Measurements from ENCODE around the gene MUTYH.
"Not testable (repeated sequence)": the region's sequence is repeated elsewhere in the genome, so short reads cannot be mapped to it uniquely, and the experiment has no call there.

Gene MUTYH

DNA sequence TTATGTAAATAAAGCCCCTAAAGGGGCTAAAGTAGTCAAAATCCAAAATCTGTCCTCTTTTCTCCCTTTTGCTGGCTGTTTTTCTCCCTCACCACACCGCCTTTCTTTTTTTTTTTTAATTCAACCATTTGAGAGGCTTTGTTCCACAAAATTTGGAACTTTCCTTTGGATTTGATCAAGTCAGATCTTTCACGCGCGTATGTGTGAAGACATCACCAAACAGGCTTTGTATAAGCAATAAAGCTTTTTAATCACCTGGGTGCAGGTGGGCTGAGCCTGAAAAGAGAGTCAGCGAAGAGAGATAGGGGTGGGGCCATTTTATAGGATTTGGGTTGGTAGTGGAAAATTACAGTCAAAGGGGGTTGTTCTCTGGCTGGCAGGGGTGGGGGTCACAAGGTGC, 18.8 kb downstream of the MUTYH start:
- DNase-seq (ENCODE audit: low read depth), result no peak

DNA sequence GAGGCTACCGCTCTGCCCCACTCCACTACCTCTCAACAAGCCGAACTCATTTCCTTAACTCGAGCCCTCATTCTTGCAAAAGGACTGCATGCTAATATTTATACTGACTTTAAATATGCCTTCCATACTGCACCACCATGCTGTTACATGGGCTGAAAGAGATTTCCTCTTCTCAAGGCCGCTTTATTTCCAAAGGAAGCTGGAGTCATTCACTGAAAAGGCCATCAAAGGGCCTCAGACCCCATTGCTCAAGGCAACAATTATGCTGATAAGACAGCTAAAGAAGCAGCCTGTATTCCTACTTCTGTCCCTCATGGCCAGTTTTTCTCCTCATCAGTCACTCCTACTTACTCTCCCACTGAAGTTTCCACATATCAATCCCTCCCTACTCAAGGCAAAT, 20.5 kb downstream of the MUTYH start:
- DNase-seq (ENCODE audit: low read depth), result no peak

DNA sequence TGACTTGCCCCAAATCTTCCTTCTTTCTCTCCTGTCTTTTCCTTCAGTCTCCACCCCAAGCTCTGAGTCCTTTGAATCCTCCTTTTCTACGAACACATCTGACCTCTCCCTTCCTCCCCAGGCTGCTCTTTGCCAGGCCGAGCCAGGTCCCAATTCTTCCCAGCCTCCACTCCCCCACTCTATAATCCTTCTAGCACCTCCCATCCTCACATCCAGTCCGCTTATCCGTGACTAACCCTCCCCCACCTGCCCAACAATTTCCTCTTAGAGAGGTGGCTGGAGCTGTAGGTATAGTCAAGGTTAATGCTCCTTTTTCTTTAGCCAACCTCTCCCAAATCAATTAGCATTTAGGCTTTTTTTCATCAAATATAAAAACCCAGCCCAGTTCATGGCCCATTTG, 23.1 kb downstream of the MUTYH start:
- no peak for DNase-seq (ENCODE audit: low read depth)

DNA sequence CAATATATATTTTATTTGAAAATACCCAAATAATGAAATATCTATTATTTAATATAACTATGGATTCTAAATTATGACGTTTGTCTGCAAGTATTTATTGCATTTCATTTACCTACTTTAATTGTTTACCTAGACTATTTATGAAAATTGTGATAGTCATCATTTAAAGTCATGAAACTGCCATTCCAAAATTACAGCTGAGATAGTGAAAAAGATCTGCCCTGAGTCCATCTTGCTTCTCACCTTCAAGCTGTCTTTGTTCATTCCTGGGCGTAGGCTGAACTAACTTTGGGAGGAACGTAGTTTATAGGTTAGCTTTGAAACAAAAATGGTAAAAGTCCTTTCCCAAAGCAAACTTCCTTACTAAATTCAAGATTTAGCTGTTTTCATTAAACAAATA, 26.0 kb downstream of the MUTYH start:
- no peak for DNase-seq (ENCODE audit: low read depth)

DNA sequence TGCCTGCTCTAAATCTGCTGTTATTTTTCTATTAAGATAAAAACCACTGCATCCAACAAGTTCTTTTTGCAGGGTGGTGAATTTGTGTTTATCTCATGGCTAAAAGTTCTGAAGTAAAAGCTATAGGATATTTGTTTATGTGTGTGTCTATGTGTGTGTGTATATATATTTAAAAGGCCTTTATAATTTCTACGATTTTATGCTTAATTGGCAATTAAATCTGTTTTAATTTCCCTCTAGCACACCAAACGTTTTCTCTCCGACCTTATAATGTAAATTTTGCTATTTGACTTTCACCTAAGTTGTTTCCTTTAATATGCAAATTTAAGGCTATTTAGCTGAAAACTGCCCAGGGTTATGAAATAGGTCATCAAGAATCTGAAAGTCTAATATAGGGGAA, 33.3 kb downstream of the MUTYH start:
- DNase-seq (ENCODE audit: low read depth), result no peak

DNA sequence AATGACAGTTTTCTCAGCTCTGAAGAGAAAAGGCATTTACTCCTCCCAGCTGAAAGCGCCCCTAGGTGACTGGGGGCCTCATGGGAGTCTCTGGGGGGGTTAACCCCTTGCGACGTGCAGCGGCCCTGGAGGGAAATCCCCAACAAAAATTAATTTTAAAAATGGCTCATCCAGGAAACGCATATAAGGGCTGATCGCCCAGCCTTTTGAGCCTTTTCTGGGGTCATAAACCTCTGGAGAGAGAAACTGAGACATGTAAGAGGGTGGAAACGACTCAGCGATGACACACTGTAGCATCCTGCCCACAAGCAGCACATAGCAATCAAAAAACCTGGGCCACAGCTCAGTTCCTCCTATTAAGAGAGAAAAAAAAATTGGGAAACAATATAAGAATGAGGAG, 33.9 kb downstream of the MUTYH start:
- no peak for DNase-seq (ENCODE audit: low read depth)

DNA sequence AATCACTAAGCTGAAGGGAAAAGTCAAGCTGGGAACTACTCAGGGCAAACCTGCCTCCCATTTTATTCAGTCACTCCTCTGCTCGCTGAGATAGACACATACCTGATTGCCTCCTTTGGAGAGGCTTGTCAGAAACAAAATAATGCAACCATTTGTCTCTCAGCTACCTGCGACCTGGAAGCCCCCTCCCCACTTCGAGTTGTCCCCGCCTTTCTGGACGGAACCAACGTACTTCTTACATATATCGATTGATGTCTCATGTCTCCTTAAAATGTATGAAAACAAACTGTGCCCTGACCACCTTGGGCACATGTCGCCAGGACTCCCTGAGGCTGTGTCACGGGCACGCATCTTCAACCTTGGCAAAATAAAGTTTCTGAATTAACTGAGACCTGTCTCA, 35.0 kb downstream of the MUTYH start:
- no peak for DNase-seq (ENCODE audit: low read depth)

DNA sequence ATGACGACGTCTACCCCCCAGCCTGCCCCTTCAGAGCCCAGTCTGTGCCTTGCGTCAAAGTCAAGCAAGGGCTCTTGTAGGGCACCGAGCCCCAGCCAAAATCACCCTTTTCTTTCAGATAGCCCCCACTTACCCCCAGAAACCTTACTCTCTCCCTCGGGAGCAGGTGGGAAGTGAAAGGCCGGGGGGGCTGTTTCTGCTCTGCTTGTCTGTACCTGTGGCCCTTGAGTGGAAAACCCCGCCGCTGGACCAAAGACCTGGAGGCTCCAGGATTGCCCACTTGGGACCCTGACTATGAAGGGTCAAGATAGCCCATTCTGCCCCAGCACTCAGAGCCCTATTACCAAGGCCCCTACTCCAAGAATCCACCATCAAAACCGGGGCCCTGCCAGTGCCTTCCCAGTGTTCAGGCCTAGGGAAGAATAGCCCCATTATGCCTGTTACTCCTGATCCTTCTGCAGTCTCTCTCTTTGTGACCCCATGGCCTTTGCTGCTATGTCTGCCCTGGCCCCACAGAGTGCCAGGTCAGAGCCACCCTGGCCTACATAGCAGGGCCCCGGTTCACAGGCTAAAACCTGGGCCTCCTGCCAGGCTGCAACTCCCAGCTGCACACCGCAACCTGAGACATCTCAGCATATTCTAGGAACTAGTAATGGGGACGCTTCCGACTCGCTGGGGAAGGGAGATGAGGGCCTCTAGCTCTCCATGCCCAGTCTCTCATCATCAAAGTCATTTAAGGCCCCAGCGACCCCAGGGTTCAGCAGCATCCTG, 35.7 kb downstream of the MUTYH start:
- DNase-seq (ENCODE audit: low read depth), result no peak

DNA sequence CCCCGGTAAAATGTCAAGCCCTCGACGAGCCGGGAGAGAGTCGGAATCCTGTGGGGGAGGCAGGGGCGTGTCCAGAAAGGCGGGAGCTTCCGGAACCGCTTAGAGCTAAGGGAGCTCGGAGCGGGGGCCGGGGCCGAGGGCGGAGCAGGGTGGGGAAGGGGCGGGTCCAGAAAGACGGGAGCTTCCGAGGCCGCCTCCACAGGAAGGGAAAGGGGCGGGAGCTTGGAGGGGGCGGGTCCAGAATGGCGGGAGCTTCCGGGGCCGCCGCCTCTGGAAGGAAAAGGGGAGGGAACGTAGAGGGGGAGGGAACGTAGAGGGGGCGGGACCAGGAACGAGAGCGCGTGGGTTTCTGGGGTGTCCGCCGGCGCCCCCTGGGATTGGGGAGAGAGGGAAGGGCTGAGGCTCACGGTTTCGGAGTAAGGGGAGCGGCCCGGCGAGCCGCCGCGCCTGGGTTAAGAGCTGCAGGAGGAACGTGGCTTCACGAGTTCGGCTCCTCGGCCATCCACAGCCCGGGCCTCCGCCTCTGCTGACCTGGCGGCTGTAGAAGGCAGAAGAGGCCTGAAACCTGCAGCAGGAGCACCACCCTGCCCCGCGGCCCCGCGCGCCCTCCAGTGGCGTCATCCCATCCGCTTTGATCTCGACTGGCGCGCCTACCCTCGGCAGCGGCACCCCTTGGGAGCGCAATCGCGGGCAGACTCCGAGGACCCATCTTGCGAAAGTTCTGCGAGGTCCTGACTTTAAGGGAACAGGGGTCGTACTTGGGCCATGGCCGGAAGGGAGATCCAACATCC, 36.5 kb downstream of the MUTYH start:
- DNase-seq (ENCODE audit: low read depth), result peak; percentile 85

DNA sequence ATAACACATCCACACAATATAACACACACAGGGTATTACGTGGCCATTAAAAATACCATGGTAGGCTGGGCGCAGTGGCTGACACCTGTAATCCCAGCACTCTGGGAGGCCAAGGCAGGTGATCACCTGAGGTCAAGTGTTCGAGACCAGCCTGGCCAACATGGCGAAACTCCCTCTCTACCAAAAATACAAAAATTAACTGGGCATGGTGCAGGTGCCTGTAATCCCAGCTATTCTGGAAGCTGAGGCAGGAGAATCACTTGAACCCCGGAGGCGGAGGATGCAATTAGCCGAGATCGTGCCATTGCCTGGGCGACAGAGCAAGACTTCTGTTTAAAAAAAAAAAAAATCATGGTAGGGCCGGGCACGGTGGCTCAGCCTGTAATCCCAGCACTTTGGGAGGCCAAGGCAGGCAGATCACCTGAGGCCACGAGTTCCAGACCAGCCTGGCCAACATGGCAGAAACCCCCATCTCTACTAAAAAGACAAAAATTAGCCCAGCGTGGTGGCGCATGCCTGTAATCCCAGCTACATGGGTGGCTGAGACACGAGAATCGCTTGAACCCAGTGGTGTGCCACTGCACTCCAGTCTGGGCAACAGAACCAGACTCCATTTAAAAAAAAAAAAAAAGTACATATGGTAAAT, 37.6 kb downstream of the MUTYH start:
- no peak for DNase-seq (ENCODE audit: low read depth)

DNA sequence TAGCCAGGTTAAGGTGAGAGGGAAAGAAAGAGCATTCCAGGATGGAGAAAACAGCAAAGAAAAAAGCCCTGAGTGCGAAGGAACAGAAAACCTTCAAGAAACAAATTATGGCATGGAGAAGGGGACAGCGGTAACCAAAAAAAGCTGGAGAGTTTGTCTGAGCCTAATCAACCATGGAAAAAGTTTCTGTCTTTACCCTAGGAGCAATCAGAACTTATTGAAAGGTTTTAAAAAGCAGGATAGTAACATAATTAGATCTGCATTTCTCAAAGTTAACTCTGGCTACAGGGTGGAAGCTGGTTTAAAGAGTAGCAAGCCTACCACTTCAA, 39.6 kb downstream of the MUTYH start:
- no peak for DNase-seq (ENCODE audit: low read depth)

DNA sequence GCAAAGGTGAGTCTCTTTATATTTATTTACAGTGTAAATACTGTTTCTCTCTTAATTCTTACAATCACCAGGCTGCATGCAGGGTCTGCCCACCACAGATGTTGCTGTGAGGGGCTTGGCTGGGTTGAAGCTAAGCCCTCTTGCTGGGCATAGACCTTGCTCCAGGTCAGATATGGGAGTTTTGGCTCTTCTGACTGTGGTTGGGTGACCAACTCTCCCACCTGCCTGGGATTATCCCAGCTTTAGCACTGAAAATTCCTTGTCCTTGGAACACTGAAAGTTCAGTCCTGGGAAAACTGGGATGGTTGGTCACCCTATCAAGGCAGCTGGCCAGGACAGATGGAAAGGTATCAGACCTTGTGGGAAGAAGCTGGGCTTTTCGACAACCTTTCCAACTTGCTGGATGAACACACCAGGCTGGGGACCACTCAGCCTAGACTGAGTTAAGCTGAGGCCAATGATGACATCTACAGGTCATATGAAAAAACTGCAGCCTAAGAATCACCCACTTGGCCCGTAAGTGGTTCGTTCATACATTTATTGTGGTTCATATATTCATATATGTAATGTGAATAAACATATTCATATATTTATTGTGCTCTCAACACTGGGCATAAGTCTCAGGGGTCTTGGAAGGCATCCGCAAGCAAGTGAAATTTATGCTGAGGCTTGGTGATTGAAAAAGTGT, 40.1 kb downstream of the MUTYH start:
- peak; percentile 50 for DNase-seq (ENCODE audit: low read depth)

DNA sequence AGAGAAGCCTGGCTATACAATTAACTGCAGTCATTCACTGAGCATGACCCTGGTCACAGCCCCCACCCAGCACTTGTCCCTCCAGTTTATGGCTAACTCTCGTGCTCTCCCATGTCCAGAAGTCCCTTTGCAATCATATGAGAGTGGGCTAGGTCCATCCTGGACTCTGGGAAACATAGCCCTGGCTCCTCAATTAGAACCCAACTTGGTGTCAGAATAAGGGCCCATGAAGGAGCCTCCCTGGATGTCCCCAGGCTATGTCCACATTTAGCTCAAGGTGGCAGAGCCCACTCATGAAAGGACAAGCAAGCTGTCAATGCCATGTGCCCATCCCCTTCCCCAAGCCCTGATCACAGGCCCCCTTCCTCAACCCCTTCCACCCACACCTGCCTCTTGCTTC, 40.9 kb downstream of the MUTYH start:
- DNase-seq (ENCODE audit: low read depth), result no peak

DNA sequence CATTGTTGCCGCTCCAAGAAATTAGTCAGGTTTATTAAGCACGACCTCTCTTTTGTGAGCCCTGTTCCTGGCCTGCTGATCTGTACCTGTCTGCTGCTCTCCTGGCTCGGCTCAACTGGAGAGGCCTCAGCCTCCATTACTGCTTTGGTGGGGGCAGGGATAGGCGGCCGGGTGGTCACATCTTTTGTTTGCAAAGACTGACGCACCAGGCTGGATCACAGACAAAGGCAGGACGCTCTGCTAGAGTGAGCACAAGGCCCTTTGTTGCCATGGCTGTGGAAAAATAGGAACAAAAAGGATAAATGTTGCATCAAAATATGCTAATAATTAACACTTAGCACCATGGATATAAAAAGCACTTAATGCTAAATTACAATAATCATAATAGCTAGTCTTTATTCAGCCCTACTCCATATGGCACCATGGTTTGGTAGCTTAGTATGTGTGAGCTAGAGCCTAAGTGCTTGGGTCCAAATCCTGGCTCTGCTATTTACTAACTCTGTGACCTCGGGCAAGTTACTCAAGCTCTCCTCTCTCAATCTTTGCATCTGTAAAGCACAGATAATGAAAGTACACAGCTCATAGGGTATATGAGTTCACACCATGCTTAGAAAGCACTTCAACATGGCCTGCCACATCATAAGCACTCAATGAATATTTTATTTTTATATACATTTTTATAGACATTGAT, 42.4 kb downstream of the MUTYH start:
- no peak for DNase-seq (ENCODE audit: low read depth)

DNA sequence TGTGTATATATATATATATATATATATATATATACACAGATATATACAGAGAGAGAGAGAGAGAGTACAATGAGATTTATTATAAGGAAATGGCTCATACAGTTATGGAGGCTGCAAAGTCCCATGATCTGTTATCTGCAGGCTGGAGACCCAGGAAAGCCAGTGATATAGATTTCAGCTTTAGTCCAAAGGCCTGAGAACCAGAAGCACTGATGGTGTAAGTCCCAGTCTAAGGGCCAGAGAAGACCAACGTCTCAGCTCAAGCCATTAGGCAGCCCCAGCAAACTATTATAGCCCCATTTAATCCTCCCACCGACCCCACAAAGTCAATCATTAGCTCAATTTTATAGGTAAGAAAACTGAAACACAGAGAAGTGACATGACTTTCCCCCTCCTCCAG, 48.5 kb downstream of the MUTYH start:
- DNase-seq (ENCODE audit: low read depth), result no peak

DNA sequence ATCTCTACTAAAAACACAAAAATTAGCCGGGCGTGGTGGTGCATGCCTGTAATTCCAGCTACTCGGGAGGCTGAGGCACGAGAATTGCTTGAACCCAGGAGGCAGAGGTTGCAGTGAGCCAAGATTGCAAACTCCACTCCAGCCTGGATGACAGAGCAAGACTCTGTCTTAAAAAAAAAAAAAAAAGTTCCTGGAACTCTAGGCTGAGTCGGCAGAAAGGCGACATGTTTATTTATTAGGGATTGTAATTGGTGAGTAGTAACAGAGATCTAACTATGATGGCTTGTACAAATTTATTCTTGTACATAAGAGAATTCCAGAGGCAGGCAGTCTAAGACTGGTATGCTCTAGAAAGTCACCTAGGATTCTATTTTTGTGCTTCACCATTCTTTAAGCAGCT, 49.2 kb downstream of the MUTYH start:
- not testable (repeated sequence) for DNase-seq (ENCODE audit: low read depth)

DNA sequence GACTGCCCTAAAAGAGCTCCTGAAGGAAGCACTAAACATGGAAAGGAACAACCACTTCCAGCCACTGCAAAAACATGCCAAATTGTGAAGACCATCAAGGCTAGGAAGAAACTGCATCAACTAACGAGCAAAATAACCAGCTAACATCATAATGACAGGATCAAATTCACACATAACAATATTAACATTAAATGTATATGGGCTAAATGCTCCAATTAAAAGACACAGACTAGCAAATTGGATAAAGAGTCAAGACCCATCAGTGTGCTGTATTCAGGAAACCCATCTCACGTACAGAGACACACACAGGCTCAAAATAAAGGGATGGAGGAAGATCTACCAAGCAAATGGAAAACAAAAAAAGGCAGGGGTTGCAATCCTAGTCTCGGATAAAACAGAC, 53.7 kb downstream of the MUTYH start:
- DNase-seq (ENCODE audit: low read depth), result not testable (repeated sequence)

DNA sequence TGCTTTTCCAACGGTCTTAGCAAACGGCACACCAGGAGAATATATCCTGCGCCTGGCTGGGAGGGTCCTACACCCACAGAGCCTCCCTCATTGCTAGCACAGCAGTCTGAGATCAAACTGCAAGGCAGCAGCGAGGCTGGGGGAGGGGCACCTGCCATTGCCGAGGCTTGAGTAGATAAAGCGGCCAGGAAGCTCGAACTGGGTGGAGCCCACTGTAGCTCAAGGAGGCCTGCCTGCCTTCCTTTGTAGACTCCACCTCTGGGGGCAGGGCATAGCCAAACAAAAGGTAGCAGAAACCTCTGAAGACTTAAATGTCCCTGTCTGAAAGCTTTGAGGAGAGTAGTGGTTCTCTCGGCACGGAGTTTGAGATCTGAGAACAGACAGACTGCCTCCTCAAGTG, 55.4 kb downstream of the MUTYH start:
- DNase-seq (ENCODE audit: low read depth), result not testable (repeated sequence)

DNA sequence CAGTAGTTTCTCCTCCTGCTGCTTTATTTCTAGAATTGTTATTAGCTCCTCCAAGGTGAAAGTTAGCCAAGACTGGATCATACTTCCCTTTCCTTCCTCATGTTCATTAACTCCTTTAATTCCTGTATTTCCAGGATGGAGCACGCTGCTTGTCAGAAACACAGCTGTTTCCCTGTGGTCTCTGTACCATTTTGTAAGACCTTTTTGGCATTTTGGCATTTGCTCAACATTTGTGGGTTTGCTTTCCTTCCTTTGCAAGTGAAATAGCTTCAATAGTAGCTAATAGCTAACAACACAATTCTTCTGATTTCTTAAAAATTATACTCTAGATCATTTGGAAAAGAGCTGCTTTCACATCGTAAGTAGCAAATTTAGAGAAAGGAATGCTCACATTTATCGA, 57.9 kb downstream of the MUTYH start:
- DNase-seq (ENCODE audit: low read depth), result no peak
